Measurements from ENCODE around the gene SNRPA.

SNRPA gene

GRCh38 chr19:40775632-40776022 lies 24.6 kb downstream of the SNRPA start:
- H3K36me3 ChIP-seq (ENCODE audit: insufficient read depth, low read length), result no peaks in the 10 kb centered on the region
- no peak overlapping the region for H3K9ac ChIP-seq (ENCODE audit: low read depth, low read length, poor library complexity, severe bottlenecking)
- peaks cover 12% of the 10 kb centered on the region for H3F3A ChIP-seq (ENCODE audit: low read depth)
- H3K79me2 ChIP-seq (ENCODE audit: insufficient read depth, low read length), result no peaks in the 10 kb centered on the region; the same call in 1 of the 2 replicates
- no peaks in the 10 kb centered on the region for H3K9me2 ChIP-seq (replicated peaks; ENCODE audit: low read depth, low read length)
- H3K4me3 ChIP-seq (ENCODE audit: low read length, poor library complexity, severe bottlenecking), result no peak overlapping the region
- H3K4me2 ChIP-seq (ENCODE audit: low read depth, low read length, poor library complexity, severe bottlenecking), result no peak overlapping the region
- TF ChIP-seq, protein P1, sequence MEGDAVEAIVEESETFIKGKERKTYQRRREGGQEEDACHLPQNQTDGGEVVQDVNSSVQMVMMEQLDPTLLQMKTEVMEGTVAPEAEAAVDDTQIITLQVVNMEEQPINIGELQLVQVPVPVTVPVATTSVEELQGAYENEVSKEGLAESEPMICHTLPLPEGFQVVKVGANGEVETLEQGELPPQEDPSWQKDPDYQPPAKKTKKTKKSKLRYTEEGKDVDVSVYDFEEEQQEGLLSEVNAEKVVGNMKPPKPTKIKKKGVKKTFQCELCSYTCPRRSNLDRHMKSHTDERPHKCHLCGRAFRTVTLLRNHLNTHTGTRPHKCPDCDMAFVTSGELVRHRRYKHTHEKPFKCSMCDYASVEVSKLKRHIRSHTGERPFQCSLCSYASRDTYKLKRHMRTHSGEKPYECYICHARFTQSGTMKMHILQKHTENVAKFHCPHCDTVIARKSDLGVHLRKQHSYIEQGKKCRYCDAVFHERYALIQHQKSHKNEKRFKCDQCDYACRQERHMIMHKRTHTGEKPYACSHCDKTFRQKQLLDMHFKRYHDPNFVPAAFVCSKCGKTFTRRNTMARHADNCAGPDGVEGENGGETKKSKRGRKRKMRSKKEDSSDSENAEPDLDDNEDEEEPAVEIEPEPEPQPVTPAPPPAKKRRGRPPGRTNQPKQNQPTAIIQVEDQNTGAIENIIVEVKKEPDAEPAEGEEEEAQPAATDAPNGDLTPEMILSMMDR (conservative IDR thresholded peaks at IDR 0.05; ENCODE audit: low read length), result no peak
- TF ChIP-seq EZH2phosphoT487 (IDR thresholded peaks at IDR 0.05; ENCODE audit: borderline replicate concordance), result no peak
- H3K9me3 ChIP-seq (ENCODE audit: insufficient read depth, low read depth, low read length), result no peaks in the 10 kb centered on the region
- no peak overlapping the region for H2AFZ ChIP-seq (ENCODE audit: low read length)
- no peaks in the 10 kb centered on the region for H3K27me3 ChIP-seq (ENCODE audit: insufficient read depth, low read length, poor library complexity, severe bottlenecking)
- H4K20me1 ChIP-seq (ENCODE audit: insufficient read depth, low read length, poor library complexity, severe bottlenecking), result no peaks in the 10 kb centered on the region
- peaks cover 28% of the 10 kb centered on the region for H3K4me1 ChIP-seq (ENCODE audit: insufficient read depth, low read length, poor library complexity, severe bottlenecking)

DNA sequence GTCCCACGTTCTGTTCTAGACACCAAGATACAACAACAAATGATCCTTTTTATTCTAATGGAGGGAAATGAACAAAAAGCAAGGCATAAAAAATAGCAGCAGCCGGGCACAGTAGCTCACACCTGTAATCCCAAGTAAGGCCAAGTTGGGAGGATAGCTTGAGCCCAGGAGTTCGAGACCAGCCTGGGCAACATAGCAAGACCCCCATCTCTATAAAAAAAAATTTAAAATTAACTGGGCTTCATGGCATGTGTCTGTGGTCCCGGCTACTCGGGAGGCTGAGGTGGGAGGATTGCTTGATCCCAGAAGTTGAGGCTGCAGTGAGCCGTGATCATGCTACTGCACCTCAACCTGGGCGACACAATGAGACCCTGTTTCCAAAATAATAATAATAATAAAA lies 25.4 kb downstream of the SNRPA start:
- no peaks in the 10 kb centered on the region for H3K9me3 ChIP-seq (ENCODE audit: insufficient read depth, low read depth, low read length)
- no peaks in the 10 kb centered on the region for H4K20me1 ChIP-seq (ENCODE audit: insufficient read depth, low read length, poor library complexity, severe bottlenecking)
- no peaks in the 10 kb centered on the region for H3K36me3 ChIP-seq (ENCODE audit: insufficient read depth, low read length)
- peak overlapping the region; percentile 93 for H3K4me2 ChIP-seq (ENCODE audit: low read depth, low read length, poor library complexity, severe bottlenecking)
- H3F3A ChIP-seq (ENCODE audit: low read depth), result peaks cover 9% of the 10 kb centered on the region
- peak overlapping the region; percentile 51 for H3K9ac ChIP-seq (ENCODE audit: low read depth, low read length, poor library complexity, severe bottlenecking)
- TF ChIP-seq, protein P1 (conservative IDR thresholded peaks at IDR 0.05; ENCODE audit: low read length), result no peak
- no peak for TF ChIP-seq EZH2phosphoT487 (IDR thresholded peaks at IDR 0.05; ENCODE audit: borderline replicate concordance)
- no peaks in the 10 kb centered on the region; the same call in 1 of the 2 replicates for H3K79me2 ChIP-seq (ENCODE audit: insufficient read depth, low read length)
- peak overlapping the region; percentile 81 for H3K4me3 ChIP-seq (ENCODE audit: low read length, poor library complexity, severe bottlenecking)
- peaks cover 25% of the 10 kb centered on the region for H3K4me1 ChIP-seq (ENCODE audit: insufficient read depth, low read length, poor library complexity, severe bottlenecking)
- no peaks in the 10 kb centered on the region for H3K27me3 ChIP-seq (ENCODE audit: insufficient read depth, low read length, poor library complexity, severe bottlenecking)
- H2AFZ ChIP-seq (ENCODE audit: low read length), result no peak overlapping the region
- no peaks in the 10 kb centered on the region for H3K9me2 ChIP-seq (replicated peaks; ENCODE audit: low read depth, low read length)

GRCh38 chr19:40776932-40777644 lies 26.1 kb downstream of the SNRPA start:
- Histone ChIP-seq H3F3A (ENCODE audit: low read depth) (peaks cover 9% of the 10 kb centered on the region), H3K79me2 (ENCODE audit: insufficient read depth, low read length) (no peaks in the 10 kb centered on the region; the same call in 1 of the 2 replicates), H3K9me3 (ENCODE audit: insufficient read depth, low read depth, low read length) (no peaks in the 10 kb centered on the region), H3K9me2 (replicated peaks; ENCODE audit: low read depth, low read length) (no peaks in the 10 kb centered on the region), H3K36me3 (ENCODE audit: insufficient read depth, low read length) (no peaks in the 10 kb centered on the region), H3K4me3 (ENCODE audit: low read length, poor library complexity, severe bottlenecking) (peak overlapping the region; percentile 81), H3K4me1 (ENCODE audit: insufficient read depth, low read length, poor library complexity, severe bottlenecking) (peaks cover 25% of the 10 kb centered on the region), H3K4me2 (ENCODE audit: low read depth, low read length, poor library complexity, severe bottlenecking) (peak overlapping the region; percentile 93), H3K9ac (ENCODE audit: low read depth, low read length, poor library complexity, severe bottlenecking) (peak overlapping the region; percentile 92), H2AFZ (ENCODE audit: low read length) (peak overlapping the region; percentile 71), H4K20me1 (ENCODE audit: insufficient read depth, low read length, poor library complexity, severe bottlenecking) (no peaks in the 10 kb centered on the region), H3K27me3 (ENCODE audit: insufficient read depth, low read length, poor library complexity, severe bottlenecking) (no peaks in the 10 kb centered on the region)
- TF ChIP-seq, protein P1 (conservative IDR thresholded peaks at IDR 0.05; ENCODE audit: low read length), result no peak
- TF ChIP-seq EZH2phosphoT487 (IDR thresholded peaks at IDR 0.05; ENCODE audit: borderline replicate concordance), result no peak

Measured in Loucy (cell line).